ENCODE measurements around the gene PITHD1.

PITHD1 gene

GRCh38 chr1:23803674-23804073 lies 25.5 kb downstream of the PITHD1 start:
- no peak for TF ChIP-seq CTCF (IDR thresholded peaks at IDR 0.05; ENCODE audit: extremely low read depth, insufficient read depth, missing control alignments)
- DNase-seq (ENCODE audit: low spot score) = no peak
- in situ Hi-C loops (cut with MboI; ENCODE audit: low pct_unique_long_range_greater_than_20kb, low sequenced_read_pairs, unreplicated experiment) = no loop called here

- in situ Hi-C loops (cut with MboI; ENCODE audit: low pct_unique_long_range_greater_than_20kb, low sequenced_read_pairs, unreplicated experiment) = no loop called here
- DNase-seq (ENCODE audit: low spot score) = no peak
- TF ChIP-seq CTCF (IDR thresholded peaks at IDR 0.05; ENCODE audit: extremely low read depth, insufficient read depth, missing control alignments) = no peak
Measured at GRCh38 chr1:23804183-23804835, 26.1 kb downstream of the PITHD1 start.

GRCh38 chr1:23805025-23805424 lies 26.8 kb downstream of the PITHD1 start:
- no peak for TF ChIP-seq CTCF (IDR thresholded peaks at IDR 0.05; ENCODE audit: extremely low read depth, insufficient read depth, missing control alignments)
- DNase-seq (ENCODE audit: low spot score) = no peak
- in situ Hi-C loops (cut with MboI; ENCODE audit: low pct_unique_long_range_greater_than_20kb, low sequenced_read_pairs, unreplicated experiment) = loop anchor here (5.0 kb wide), 1 partner anchor 112 kb away; no protein-coding TSS in a partner anchor

GRCh38 chr1:23806280-23806679 lies 28.1 kb downstream of the PITHD1 start:
- TF ChIP-seq CTCF (IDR thresholded peaks at IDR 0.05; ENCODE audit: extremely low read depth, insufficient read depth, missing control alignments) = no peak
- DNase-seq (ENCODE audit: low spot score) = no peak
- in situ Hi-C loops (cut with MboI; ENCODE audit: low pct_unique_long_range_greater_than_20kb, low sequenced_read_pairs, unreplicated experiment) = loop anchor here (5.0 kb wide), 1 partner anchor 111 kb away; no protein-coding TSS in a partner anchor

GRCh38 chr1:23807453-23807852 lies 29.2 kb downstream of the PITHD1 start:
- DNase-seq (ENCODE audit: low spot score) = no peak
- in situ Hi-C loops (cut with MboI; ENCODE audit: low pct_unique_long_range_greater_than_20kb, low sequenced_read_pairs, unreplicated experiment) = loop anchor here (5.0 kb wide), 1 partner anchor 110 kb away; no protein-coding TSS in a partner anchor
- no peak for TF ChIP-seq CTCF (IDR thresholded peaks at IDR 0.05; ENCODE audit: extremely low read depth, insufficient read depth, missing control alignments)

GRCh38 chr1:23809751-23810171 lies 31.5 kb downstream of the PITHD1 start:
- in situ Hi-C loops (cut with MboI; ENCODE audit: low pct_unique_long_range_greater_than_20kb, low sequenced_read_pairs, unreplicated experiment) = loop anchor here (5.0 kb wide), 1 partner anchor 108 kb away; no protein-coding TSS in a partner anchor
- peak; percentile 98 for TF ChIP-seq CTCF (IDR thresholded peaks at IDR 0.05; ENCODE audit: extremely low read depth, insufficient read depth, missing control alignments)
- DNase-seq (ENCODE audit: low spot score) = peak; percentile 84

Data from GM13977 (cell line).